ENCODE results near the gene NUP107. TPM values are rescaled to one million over a fixed set of nuclear protein-coding genes. Genes with fewer than 3 reads are reported as not detected.

Gene NUP107
- total RNA-seq, 1 donor from 2014 or later: 18.7 TPM

DNA sequence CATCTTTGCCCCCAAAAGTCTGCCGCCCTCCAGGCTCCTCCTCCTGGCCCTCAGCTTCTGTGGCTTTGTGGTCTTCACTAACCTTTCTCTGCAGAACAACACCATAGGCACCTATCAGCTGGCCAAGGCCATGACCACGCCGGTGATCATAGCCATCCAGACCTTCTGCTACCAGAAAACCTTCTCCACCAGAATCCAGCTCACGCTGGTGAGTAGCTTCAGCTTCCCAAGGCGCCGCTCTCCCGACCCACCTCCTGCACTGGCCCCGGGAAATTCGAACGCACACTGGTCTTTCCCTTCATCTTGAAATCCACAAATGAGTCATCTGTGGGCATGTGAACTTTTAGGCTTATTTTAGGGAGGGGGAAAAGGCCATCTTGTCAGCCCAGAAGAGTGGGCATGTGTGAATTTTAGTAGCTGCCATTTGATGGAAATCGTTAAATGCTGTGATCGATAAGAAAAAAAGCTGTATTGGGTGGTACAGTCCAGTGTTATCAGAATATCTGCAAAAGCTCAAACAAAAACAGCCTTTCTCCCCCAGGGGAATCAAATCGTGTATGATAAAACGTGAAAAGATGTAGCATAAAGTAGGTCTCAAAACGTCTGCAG lies 59.9 kb downstream of the NUP107 start:
- H3K27me3 ChIP-seq (ENCODE audit: low read depth): no peaks in the 10 kb centered on the region
- H3K27ac ChIP-seq (replicated peaks): peak overlapping the region; percentile 87
- H3K4me1 ChIP-seq: peaks cover 40% of the 10 kb centered on the region
- DNase-seq: peak; percentile 40
- H3K4me3 ChIP-seq: peak overlapping the region; percentile 80
- intact Hi-C loops (cut with micrococcal nuclease): no loop called here
- H3K36me3 ChIP-seq: peaks cover 4% of the 10 kb centered on the region
- no peaks in the 10 kb centered on the region for H3K9me3 ChIP-seq (replicated peaks)
- TF ChIP-seq, protein P1, sequence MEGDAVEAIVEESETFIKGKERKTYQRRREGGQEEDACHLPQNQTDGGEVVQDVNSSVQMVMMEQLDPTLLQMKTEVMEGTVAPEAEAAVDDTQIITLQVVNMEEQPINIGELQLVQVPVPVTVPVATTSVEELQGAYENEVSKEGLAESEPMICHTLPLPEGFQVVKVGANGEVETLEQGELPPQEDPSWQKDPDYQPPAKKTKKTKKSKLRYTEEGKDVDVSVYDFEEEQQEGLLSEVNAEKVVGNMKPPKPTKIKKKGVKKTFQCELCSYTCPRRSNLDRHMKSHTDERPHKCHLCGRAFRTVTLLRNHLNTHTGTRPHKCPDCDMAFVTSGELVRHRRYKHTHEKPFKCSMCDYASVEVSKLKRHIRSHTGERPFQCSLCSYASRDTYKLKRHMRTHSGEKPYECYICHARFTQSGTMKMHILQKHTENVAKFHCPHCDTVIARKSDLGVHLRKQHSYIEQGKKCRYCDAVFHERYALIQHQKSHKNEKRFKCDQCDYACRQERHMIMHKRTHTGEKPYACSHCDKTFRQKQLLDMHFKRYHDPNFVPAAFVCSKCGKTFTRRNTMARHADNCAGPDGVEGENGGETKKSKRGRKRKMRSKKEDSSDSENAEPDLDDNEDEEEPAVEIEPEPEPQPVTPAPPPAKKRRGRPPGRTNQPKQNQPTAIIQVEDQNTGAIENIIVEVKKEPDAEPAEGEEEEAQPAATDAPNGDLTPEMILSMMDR (IDR thresholded peaks at IDR 0.05; ENCODE audit: borderline replicate concordance): no peak

DNA sequence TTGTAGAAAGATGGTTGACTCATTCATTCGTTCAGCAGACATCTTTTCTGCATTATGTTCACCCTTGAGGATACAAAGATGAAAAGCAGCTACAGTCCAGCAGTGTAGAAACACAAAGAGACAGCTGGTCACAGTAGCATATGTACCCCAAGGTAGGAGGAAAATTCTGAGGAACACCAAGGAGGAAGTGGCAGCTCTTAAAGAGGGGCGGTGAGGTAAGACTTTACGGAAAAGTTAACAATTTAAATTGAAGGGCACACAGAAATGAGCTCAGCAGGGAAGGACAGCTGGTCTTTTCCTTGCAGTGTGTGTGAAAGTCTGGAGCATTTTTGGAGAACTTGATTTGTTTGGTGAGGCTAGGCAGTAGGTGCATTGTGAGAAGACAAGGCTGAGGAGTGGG lies 62.7 kb downstream of the NUP107 start:
- TF ChIP-seq, protein P1 (IDR thresholded peaks at IDR 0.05; ENCODE audit: borderline replicate concordance): no peak
- H3K36me3 ChIP-seq: peaks cover 20% of the 10 kb centered on the region
- peaks cover 40% of the 10 kb centered on the region for H3K4me1 ChIP-seq
- intact Hi-C loops (cut with micrococcal nuclease): no loop called here
- DNase-seq: no peak
- H3K27ac ChIP-seq (replicated peaks): no peak overlapping the region
- no peaks in the 10 kb centered on the region for H3K9me3 ChIP-seq (replicated peaks)
- H3K27me3 ChIP-seq (ENCODE audit: low read depth): no peaks in the 10 kb centered on the region
- no peak overlapping the region for H3K4me3 ChIP-seq

DNA sequence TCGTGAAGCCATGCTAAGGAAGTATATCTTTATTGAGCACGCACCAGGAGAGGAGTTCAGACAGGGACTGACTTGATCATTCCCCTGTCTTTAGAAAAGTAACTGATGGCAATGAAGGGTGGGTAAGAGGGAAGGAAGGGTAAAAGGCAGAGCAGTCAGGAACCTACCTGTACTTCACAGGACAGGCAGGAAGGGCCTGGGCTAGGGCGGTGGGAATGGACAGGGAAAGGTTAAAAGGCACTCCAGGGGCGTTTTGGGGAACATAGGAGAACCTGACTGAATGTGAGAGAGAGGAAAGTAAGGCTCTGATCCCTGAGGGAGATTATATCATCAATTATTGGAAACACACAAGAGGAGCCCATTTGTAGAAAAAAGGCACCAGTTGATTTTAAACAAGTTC lies 63.1 kb downstream of the NUP107 start:
- Histone ChIP-seq H3K27ac (replicated peaks) (no peak overlapping the region), H3K4me1 (peaks cover 40% of the 10 kb centered on the region), H3K4me3 (no peak overlapping the region), H3K9me3 (replicated peaks) (no peaks in the 10 kb centered on the region), H3K27me3 (ENCODE audit: low read depth) (no peaks in the 10 kb centered on the region), H3K36me3 (peaks cover 24% of the 10 kb centered on the region)
- DNase-seq: no peak
- TF ChIP-seq, protein P1 (IDR thresholded peaks at IDR 0.05; ENCODE audit: borderline replicate concordance): no peak
- intact Hi-C loops (cut with micrococcal nuclease): no loop called here

DNA sequence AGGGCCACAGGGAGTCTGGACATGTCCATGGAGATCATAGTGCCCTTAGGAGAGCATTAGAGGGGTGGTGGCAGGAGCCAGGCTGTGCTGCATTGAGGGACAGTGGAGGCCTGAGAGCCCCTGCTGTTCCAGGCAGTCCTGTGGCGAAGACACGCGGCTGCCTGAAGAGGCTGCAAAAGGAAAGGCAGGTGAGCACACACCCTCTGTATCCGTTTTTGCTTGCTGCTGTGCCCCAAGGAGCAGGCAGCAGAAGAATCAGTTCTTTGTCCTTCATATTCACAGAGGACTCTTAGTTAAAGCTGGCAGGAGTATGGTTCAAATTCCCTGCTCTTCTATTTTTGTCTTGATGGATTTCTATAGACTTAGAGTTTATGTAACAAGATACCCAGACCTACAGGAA lies 63.7 kb downstream of the NUP107 start:
- peaks cover 37% of the 10 kb centered on the region for H3K4me1 ChIP-seq
- H3K36me3 ChIP-seq: peaks cover 30% of the 10 kb centered on the region
- TF ChIP-seq, protein P1 (IDR thresholded peaks at IDR 0.05; ENCODE audit: borderline replicate concordance): no peak
- no peaks in the 10 kb centered on the region for H3K9me3 ChIP-seq (replicated peaks)
- H3K27me3 ChIP-seq (ENCODE audit: low read depth): no peaks in the 10 kb centered on the region
- no peak overlapping the region for H3K27ac ChIP-seq (replicated peaks)
- H3K4me3 ChIP-seq: no peak overlapping the region
- intact Hi-C loops (cut with micrococcal nuclease): no loop called here
- DNase-seq: no peak

DNA sequence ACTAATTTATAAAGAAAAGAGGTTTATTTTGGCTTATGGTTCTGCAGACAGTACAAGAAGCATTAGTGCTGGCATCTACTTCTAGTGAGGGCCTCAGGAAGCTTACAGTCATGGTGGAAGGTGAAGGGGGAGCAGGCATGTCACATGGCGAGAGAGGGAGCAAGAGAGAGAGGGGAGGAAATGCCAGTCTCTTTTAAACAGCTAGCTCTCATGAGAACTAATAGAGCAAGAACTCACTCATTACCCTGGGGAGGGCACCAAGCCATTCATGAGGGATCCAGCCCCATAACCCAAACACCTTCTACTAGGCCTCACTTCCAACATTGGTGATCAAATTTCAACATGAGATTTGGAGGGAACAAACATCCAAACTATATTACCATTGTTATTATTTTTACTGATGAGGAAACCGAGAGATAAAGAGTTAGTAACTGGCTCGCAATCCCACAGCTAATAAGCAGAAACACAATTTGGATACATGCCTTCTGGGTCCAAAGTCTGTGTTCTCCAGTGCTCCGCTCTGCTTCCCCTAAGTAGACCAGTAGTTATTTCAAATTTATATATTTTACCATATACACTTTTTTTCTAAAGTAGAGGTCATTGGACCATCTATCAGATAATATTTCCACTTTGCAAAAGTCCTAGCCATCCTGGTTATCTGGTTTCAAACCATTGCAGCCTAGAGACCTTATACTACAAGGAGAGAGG lies 68.9 kb downstream of the NUP107 start:
- DNase-seq: no peak
- TF ChIP-seq, protein P1 (IDR thresholded peaks at IDR 0.05; ENCODE audit: borderline replicate concordance): no peak
- Histone ChIP-seq H3K9me3 (replicated peaks) (no peaks in the 10 kb centered on the region), H3K27me3 (ENCODE audit: low read depth) (no peaks in the 10 kb centered on the region), H3K27ac (replicated peaks) (no peak overlapping the region), H3K4me1 (peaks cover 2% of the 10 kb centered on the region), H3K36me3 (peaks cover 65% of the 10 kb centered on the region), H3K4me3 (no peak overlapping the region)
- intact Hi-C loops (cut with micrococcal nuclease): no loop called here

Measured in left ventricle myocardium inferior (tissue), 1 donor.